SK-N-SH (cell line): ENCODE data around the gene SYNE1.

Experiments
- CHD2 ChIP-seq: fragments of 150-350 bp; IDR thresholded peaks from 2 replicates; pipeline ENCODE4 v1.6.1; 2018; ENCODE audit warnings: low read length; ENCODE audit not compliant: partially characterized antibody
- CTCF ChIP-seq: fragments of 200-600 bp; sonication (generic); IDR thresholded peaks from 2 replicates; pipeline ENCODE4 v1.6.1; 2017; ENCODE audit warnings: antibody characterized with exemption, mild to moderate bottlenecking, moderate library complexity
- EP300 ChIP-seq, 2 experiments: IDR thresholded peaks; 2 replicates each; pipeline versions ENCODE4 v1.4.0 to v1.6.1; 2012; ENCODE audit warnings: borderline replicate concordance in 1 of 2, low read depth in 1 of 2, low read length in 1 of 2
- GATA2 ChIP-seq: sonication (generic); formaldehyde crosslinking; IDR thresholded peaks from 2 replicates; pipeline ENCODE4 v1.5.0; 2020; ENCODE audit warnings: mild to moderate bottlenecking, missing genetic modification reagents
- NRF1 ChIP-seq: IDR thresholded peaks from 2 replicates; pipeline ENCODE4 v1.6.1; 2012; ENCODE audit warnings: low read depth, mild to moderate bottlenecking, low read length
- POLR2AphosphoS5 ChIP-seq: IDR thresholded peaks from 2 replicates; pipeline ENCODE4 v1.6.1; 2012; ENCODE audit warnings: low read depth, low read length

- TF ChIP-seq POLR2AphosphoS5 (no peak), CHD2 (no peak), EP300 (IDR thresholded peaks at IDR 0.05; ENCODE audit: borderline replicate concordance in 1 of 2, low read depth in 1 of 2, low read length in 1 of 2) (no peak), GATA2 (CRISPR knock-in tag) (no peak), CTCF (no peak), NRF1 (no peak)
These were observed 186.6 kb downstream of the SYNE1 start for GRCh38 chr6:152450519-152450918.
